ENCODE measurements around the gene EFCC1. TPM values are rescaled to one million over a fixed set of nuclear protein-coding genes. Genes with fewer than 3 reads are reported as not detected.

Gene EFCC1
- total and polyA plus RNA-seq, 2 of the 13 experiments (the other 11 are each of a cell fraction or from before 2014, with no cell fraction given) = not detected

DNA sequence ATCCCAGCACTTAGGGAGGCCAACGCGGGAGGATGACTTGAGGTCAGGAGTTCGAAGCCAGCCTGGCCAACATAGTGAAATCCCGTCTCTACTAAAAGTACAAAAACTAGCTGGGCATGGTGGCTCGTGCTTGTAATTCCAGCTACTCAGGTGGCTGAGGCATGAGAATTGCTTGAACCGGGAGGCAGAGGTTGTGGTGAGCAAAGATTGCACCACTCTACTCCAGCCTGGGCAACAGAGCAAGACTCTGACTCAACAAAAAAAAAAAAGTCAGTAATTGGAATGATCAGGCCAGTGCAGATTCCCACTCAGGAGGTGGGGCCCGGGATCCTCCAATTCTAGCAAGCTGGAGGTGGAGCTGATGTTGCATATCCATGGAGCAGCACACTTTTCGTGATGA, 12.8 kb upstream of the EFCC1 start (continued):
- TF ChIP-seq RBFOX2 (IDR thresholded peaks at IDR 0.05; ENCODE audit: low read depth, low read length) = no peak
- no peak for TF ChIP-seq CBX5 (CRISPR knock-in tag; IDR thresholded peaks at IDR 0.05; ENCODE audit: borderline replicate concordance)
- TF ChIP-seq KLF11 (CRISPR knock-in tag; IDR thresholded peaks at IDR 0.05) = no peak
- TF ChIP-seq, protein P1, sequence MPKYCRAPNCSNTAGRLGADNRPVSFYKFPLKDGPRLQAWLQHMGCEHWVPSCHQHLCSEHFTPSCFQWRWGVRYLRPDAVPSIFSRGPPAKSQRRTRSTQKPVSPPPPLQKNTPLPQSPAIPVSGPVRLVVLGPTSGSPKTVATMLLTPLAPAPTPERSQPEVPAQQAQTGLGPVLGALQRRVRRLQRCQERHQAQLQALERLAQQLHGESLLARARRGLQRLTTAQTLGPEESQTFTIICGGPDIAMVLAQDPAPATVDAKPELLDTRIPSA (CRISPR knock-in tag; IDR thresholded peaks at IDR 0.05; ENCODE audit: borderline replicate concordance) = no peak
- TF ChIP-seq, protein P2, sequence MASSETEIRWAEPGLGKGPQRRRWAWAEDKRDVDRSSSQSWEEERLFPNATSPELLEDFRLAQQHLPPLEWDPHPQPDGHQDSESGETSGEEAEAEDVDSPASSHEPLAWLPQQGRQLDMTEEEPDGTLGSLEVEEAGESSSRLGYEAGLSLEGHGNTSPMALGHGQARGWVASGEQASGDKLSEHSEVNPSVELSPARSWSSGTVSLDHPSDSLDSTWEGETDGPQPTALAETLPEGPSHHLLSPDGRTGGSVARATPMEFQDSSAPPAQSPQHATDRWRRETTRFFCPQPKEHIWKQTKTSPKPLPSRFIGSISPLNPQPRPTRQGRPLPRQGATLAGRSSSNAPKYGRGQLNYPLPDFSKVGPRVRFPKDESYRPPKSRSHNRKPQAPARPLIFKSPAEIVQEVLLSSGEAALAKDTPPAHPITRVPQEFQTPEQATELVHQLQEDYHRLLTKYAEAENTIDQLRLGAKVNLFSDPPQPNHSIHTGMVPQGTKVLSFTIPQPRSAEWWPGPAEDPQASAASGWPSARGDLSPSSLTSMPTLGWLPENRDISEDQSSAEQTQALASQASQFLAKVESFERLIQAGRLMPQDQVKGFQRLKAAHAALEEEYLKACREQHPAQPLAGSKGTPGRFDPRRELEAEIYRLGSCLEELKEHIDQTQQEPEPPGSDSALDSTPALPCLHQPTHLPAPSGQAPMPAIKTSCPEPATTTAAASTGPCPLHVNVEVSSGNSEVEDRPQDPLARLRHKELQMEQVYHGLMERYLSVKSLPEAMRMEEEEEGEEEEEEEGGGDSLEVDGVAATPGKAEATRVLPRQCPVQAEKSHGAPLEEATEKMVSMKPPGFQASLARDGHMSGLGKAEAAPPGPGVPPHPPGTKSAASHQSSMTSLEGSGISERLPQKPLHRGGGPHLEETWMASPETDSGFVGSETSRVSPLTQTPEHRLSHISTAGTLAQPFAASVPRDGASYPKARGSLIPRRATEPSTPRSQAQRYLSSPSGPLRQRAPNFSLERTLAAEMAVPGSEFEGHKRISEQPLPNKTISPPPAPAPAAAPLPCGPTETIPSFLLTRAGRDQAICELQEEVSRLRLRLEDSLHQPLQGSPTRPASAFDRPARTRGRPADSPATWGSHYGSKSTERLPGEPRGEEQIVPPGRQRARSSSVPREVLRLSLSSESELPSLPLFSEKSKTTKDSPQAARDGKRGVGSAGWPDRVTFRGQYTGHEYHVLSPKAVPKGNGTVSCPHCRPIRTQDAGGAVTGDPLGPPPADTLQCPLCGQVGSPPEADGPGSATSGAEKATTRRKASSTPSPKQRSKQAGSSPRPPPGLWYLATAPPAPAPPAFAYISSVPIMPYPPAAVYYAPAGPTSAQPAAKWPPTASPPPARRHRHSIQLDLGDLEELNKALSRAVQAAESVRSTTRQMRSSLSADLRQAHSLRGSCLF (CRISPR knock-in tag; IDR thresholded peaks at IDR 0.05; ENCODE audit: borderline replicate concordance) = no peak
- TF ChIP-seq CBX1 (IDR thresholded peaks at IDR 0.05; ENCODE audit: low read depth) = no peak

- Histone ChIP-seq H3K36me3 (replicated peaks in 1 of 2; ENCODE audit: control insufficient read depth in 1 of 2, insufficient read depth in 2 of 2, low read length in 2 of 2) (no peaks in the 10 kb centered on the region), H3K4me2 (ENCODE audit: low read depth, low read length) (no peak overlapping the region), H3K9ac (ENCODE audit: insufficient read depth, low read depth, low read length) (no peak overlapping the region), H4K20me1 (ENCODE audit: insufficient read depth, low read length) (no peaks in the 10 kb centered on the region), H2AFZ (ENCODE audit: low read length) (no peak overlapping the region), H3K4me3 (replicated peaks in 1 of 3; ENCODE audit: insufficient read depth in 1 of 3, low read depth in 2 of 3, low read length in 3 of 3) (no peak overlapping the region), H3K27me3 (ENCODE audit: control insufficient read depth in 1 of 2, insufficient read depth in 2 of 2, low read length in 2 of 2) (peaks cover 3 to 32% of the 10 kb centered on the region in 2 experiments; a peak in 4 of 5 replicates), H3K4me1 (ENCODE audit: insufficient read depth, low read length) (peaks cover 5% of the 10 kb centered on the region; the same call in 1 of the 2 replicates), H3K79me2 (ENCODE audit: insufficient read depth, low read length) (no peaks in the 10 kb centered on the region), H3K27ac (ENCODE audit: extremely low read length, insufficient read depth, low read length) (no peak overlapping the region), H3K9me3 (ENCODE audit: low read length) (no peaks in the 10 kb centered on the region)
- in situ Hi-C loops (cut with HindIII; ENCODE audit: extremely low pct_ligation_motif_present, low pct_unique_long_range_greater_than_20kb) = no loop called here
- WGBS (ENCODE audit: low lambda C conversion rate) = 67% methylated on average over 15 of the region's 18 CpGs
- DNase-seq (ENCODE audit: low spot score) (no peak), ATAC-seq (no peak), FAIRE-seq (no peak)
- intact Hi-C loops (cut with micrococcal nuclease; ENCODE audit: unreplicated experiment) = no loop called here
- no TSS peak for BruUV-seq (replicated peaks)
- ChIA-PET CTCF (ENCODE audit: low intra/inter-chr PET ratio, low total read pairs) (no interaction called here), POLR2A (no interaction called here)
- TF ChIP-seq, protein P3, sequence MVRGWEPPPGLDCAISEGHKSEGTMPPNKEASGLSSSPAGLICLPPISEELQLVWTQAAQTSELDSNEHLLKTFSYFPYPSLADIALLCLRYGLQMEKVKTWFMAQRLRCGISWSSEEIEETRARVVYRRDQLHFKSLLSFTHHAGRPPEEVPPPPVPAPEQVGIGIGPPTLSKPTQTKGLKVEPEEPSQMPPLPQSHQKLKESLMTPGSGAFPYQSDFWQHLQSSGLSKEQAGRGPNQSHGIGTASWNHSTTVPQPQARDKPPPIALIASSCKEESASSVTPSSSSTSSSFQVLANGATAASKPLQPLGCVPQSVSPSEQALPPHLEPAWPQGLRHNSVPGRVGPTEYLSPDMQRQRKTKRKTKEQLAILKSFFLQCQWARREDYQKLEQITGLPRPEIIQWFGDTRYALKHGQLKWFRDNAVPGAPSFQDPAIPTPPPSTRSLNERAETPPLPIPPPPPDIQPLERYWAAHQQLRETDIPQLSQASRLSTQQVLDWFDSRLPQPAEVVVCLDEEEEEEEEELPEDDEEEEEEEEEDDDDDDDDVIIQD (CRISPR knock-in tag; IDR thresholded peaks at IDR 0.05; ENCODE audit: low read depth) = no peak
- TF ChIP-seq AHDC1 (CRISPR knock-in tag; IDR thresholded peaks at IDR 0.05; ENCODE audit: borderline replicate concordance) (no peak), CHCHD3 (CRISPR knock-in tag; IDR thresholded peaks at IDR 0.05) (no peak)
Observed at GRCh38 chr3:128991355-128991895, 9.7 kb upstream of the EFCC1 start.

Measured in HepG2 (cell line).